PFSK-1 (cell line): ENCODE measurements around the gene ATOH8. TPM values are rescaled to one million over a fixed set of nuclear protein-coding genes. Genes with fewer than 3 reads are reported as not detected.

ENCODE experiments used
- FOXP2 ChIP-seq: optimal IDR thresholded peaks from 2 replicates; pipeline ENCODE3; 2011; ENCODE audit warnings: borderline replicate concordance, control low read depth, inconsistent platforms; ENCODE audit not compliant: insufficient read depth; ENCODE audit errors: extremely low read length, extremely low read depth
- POLR2AphosphoS5 ChIP-seq: IDR thresholded peaks from 2 replicates; pipeline ENCODE4 v1.6.1; 2012; ENCODE audit warnings: low read depth, mild to moderate bottlenecking, control low read depth, low read length, moderate library complexity
- SIN3A ChIP-seq: IDR thresholded peaks from 2 replicates; pipeline ENCODE4 v1.6.1; 2012; ENCODE audit warnings: mild to moderate bottlenecking, low read length, moderate library complexity, borderline replicate concordance; ENCODE audit not compliant: insufficient read depth
- TAF1 ChIP-seq: IDR thresholded peaks from 2 replicates; pipeline ENCODE4 v1.6.1; 2012; ENCODE audit warnings: low read length, control low read depth, borderline replicate concordance; ENCODE audit not compliant: insufficient read depth
- polyA plus RNA-seq: library from polyadenylated mRNA; unstranded; fragments of >200 nt; gene quantifications from one replicate; pipeline ENCODE4 v1.2.1, GENCODE V29; 2012; ENCODE audit warnings: low read depth, missing spikeins; ENCODE audit not compliant: insufficient read length
- TF ChIP-seq, protein P1 (sequence below), 2 experiments: IDR thresholded peaks; 2 replicates each; pipeline versions ENCODE4 v1.6.1 to v1.8.0; 2011 to 2012; ENCODE audit warnings: low read depth in 2 of 2, low read length in 2 of 2, control low read depth in 1 of 2, inconsistent platforms in 1 of 2, mild to moderate bottlenecking in 1 of 2, moderate library complexity in 1 of 2; ENCODE audit not compliant: insufficient read depth in 1 of 2

ATOH8 gene, protein sequence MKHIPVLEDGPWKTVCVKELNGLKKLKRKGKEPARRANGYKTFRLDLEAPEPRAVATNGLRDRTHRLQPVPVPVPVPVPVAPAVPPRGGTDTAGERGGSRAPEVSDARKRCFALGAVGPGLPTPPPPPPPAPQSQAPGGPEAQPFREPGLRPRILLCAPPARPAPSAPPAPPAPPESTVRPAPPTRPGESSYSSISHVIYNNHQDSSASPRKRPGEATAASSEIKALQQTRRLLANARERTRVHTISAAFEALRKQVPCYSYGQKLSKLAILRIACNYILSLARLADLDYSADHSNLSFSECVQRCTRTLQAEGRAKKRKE
- polyA plus RNA-seq = 4.4 TPM

DNA sequence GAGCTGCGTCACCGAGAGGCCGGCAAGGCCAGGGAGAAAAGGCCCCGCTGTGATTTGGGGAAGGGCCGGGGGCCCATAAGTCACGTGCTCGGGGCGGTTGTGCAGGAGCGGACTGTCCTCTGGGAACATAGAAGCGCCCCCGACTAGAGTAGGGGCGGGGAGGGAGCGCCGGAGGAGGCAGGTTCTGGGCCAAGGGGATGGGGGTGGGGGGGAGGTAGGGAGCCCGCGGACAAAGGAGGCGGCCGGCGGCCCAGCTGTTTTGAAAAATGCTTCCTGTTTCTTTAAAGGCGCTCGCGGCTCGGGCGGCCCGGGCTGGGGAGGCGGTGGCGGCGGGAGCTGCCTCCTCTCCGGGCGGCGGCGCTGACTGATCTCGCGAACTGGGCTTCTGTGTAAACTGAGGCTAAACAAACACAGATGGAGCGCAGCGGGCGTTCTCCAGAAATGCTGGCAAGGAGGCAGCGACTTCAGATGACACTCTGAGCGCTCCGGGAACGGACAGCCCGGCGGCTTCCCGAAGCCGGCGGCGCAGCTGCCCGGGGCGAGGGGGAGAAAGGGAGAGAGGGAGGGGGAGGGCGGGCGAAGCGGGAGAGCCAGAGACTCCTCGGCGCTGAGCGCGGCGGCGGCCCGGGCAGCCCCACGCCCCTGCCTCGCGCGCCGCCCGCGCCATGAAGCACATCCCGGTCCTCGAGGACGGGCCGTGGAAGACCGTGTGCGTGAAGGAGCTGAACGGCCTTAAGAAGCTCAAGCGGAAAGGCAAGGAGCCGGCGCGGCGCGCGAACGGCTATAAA, at the start of gene ATOH8:
Gene ATOH8 (plus strand): TSS at position 467 of the 788 bp plus-strand sequence. CDS start 199 bp downstream, at position 666.
- TF ChIP-seq POLR2AphosphoS5 (no peak), TAF1 (0 out of 2 replicates have a peak, but pooled peaks have one; percentile 55)

DNA sequence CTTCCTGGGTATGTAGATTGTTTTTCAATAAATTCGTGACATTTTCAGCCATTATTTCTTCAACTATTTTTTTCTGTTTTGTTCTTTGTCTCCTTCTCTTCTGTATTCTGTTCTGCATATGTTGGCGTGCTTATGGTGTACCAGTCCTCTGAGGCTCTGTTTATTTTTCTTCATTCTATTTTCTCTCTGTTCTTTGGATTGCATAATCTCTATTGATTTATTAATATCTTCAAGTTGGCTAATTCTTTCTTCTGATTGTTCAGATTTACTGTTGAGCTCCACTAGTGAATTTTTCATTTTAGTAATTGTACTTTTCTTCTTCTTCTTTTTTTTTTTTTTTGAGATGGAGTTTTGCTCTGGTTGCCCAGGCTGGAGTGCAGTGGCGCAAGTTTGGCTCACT, 49.8 kb upstream of the ATOH8 start:
- TF ChIP-seq TAF1 (no peak), POLR2AphosphoS5 (no peak), FOXP2 (no peak), SIN3A (no peak)
- TF ChIP-seq, protein P1, sequence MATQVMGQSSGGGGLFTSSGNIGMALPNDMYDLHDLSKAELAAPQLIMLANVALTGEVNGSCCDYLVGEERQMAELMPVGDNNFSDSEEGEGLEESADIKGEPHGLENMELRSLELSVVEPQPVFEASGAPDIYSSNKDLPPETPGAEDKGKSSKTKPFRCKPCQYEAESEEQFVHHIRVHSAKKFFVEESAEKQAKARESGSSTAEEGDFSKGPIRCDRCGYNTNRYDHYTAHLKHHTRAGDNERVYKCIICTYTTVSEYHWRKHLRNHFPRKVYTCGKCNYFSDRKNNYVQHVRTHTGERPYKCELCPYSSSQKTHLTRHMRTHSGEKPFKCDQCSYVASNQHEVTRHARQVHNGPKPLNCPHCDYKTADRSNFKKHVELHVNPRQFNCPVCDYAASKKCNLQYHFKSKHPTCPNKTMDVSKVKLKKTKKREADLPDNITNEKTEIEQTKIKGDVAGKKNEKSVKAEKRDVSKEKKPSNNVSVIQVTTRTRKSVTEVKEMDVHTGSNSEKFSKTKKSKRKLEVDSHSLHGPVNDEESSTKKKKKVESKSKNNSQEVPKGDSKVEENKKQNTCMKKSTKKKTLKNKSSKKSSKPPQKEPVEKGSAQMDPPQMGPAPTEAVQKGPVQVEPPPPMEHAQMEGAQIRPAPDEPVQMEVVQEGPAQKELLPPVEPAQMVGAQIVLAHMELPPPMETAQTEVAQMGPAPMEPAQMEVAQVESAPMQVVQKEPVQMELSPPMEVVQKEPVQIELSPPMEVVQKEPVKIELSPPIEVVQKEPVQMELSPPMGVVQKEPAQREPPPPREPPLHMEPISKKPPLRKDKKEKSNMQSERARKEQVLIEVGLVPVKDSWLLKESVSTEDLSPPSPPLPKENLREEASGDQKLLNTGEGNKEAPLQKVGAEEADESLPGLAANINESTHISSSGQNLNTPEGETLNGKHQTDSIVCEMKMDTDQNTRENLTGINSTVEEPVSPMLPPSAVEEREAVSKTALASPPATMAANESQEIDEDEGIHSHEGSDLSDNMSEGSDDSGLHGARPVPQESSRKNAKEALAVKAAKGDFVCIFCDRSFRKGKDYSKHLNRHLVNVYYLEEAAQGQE (IDR thresholded peaks at IDR 0.05; ENCODE audit: insufficient read depth in 1 of 2, low read depth in 2 of 2, low read length in 2 of 2) = no peak

DNA sequence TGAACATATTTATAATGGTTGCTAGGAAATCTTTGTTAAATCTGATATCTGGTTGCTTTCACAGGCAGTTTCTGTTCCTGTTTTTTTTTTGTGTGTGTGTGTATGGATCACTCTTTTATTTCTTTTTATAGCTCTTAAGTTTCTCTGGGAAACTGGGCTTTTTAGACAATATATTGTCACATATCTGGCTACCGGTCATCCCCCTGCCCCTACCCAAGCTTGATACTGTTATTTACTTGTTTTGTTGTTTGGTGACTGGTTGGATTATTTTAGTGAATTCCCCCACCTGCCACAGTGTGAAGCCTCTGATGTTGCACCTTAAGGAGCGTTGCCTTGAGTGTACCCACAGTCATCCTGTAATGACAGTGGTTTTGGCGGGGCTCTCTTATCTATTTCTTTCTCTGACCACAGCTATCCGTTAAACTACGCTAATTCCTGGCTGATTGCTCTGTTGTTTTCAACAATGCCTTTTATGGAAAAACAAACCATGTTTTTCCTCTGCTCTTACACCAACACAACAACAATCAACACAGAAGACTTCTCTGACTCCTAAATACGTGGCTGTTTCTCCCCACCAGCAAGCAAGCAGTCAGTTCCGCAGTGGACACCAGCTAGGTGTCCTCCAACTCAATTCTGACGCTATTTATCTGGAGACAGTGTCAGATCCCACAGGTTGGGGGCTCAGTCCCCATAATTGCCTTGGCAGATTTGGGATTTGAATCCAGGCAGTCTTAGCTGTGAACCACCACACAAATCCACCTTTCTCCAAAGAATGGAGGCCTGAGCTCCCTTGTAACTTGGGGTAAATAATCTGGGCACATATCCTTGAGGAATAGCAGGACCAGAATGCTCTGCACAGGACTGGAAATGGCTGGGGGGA, 48.8 kb upstream of the ATOH8 start:
- TF ChIP-seq TAF1 = no peak
- TF ChIP-seq, protein P1 (IDR thresholded peaks at IDR 0.05; ENCODE audit: insufficient read depth in 1 of 2, low read depth in 2 of 2, low read length in 2 of 2) = no peak
- TF ChIP-seq FOXP2 = no peak
- TF ChIP-seq POLR2AphosphoS5 = no peak
- TF ChIP-seq SIN3A = no peak

DNA sequence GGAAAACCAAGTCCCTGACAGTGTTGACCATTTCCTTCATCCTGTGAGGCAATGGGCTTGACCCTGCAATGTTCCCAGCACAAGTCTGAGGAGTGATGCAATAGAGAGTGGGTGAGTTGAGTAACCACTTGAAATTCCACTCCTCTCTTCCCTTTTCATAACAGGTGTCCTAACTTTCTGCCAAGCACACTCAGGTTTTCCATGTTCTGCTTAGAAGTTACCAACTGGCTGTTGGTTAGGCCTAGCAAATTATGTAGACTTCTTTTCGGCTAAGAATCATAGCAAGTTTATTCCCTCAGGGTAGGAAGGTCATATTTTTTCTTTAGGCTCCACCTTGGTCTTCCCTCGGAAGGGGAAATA, 48.1 kb upstream of the ATOH8 start:
- TF ChIP-seq POLR2AphosphoS5 (no peak), FOXP2 (peak; percentile 33)
- TF ChIP-seq, protein P1 (IDR thresholded peaks at IDR 0.05; ENCODE audit: insufficient read depth in 1 of 2, low read depth in 2 of 2, low read length in 2 of 2) = no peak

DNA sequence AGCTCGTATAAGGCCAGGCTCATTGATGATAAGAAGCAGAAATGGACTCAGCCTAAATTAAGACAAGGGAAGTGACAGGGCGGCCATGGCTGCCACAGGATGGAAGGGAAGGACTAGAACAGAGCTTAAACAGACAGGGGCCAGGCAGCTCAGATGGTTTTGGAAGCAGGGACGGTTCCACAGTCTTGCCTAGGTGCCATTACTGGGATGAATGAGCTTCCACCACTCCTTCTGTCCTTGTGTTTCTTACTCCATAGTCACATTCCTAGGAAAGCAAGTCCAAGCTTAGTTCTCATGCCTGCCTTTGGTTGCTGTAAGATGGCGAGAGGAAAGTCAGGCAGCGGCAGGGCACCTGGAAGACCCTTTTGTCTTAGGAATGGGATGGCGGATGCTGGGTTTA, 47.7 kb upstream of the ATOH8 start:
- TF ChIP-seq, protein P1 (IDR thresholded peaks at IDR 0.05; ENCODE audit: insufficient read depth in 1 of 2, low read depth in 2 of 2, low read length in 2 of 2) = no peak
- TF ChIP-seq FOXP2 (no peak), TAF1 (no peak), POLR2AphosphoS5 (no peak), SIN3A (no peak)
